Suprapubic skin (tissue), 4 donors: ENCODE measurements around the gene FSIP1.

Experiments used
- CTCF ChIP-seq, 2 donors: fragments of 200-600 bp in 1 of 2; fragments of 450-650 bp in 1 of 2; sonication (generic) in 1 of 2; IDR thresholded peaks; one replicate each; pipeline ENCODE4 v1.5.1; 2016 to 2019; ENCODE audit warnings: antibody characterized with exemption in 2 of 2, mild to moderate bottlenecking in 1 of 2, moderate library complexity in 1 of 2
- EP300 ChIP-seq: sonication (generic); formaldehyde crosslinking; IDR thresholded peaks from one replicate; pipeline ENCODE4 v1.6.1; 2017; ENCODE audit warnings: antibody characterized with exemption
- POLR2A ChIP-seq, 2 donors: fragments of 450-650 bp; IDR thresholded peaks; one replicate each; pipeline ENCODE4 v1.6.1; 2017; ENCODE audit warnings: antibody characterized with exemption in 2 of 2, mild to moderate bottlenecking in 2 of 2, moderate library complexity in 2 of 2
- POLR2AphosphoS5 ChIP-seq, 3 donors: sonication (generic); formaldehyde crosslinking; IDR thresholded peaks; one replicate each; pipeline ENCODE4 v1.6.1; 2017; ENCODE audit warnings: antibody characterized with exemption in 3 of 3

DNA sequence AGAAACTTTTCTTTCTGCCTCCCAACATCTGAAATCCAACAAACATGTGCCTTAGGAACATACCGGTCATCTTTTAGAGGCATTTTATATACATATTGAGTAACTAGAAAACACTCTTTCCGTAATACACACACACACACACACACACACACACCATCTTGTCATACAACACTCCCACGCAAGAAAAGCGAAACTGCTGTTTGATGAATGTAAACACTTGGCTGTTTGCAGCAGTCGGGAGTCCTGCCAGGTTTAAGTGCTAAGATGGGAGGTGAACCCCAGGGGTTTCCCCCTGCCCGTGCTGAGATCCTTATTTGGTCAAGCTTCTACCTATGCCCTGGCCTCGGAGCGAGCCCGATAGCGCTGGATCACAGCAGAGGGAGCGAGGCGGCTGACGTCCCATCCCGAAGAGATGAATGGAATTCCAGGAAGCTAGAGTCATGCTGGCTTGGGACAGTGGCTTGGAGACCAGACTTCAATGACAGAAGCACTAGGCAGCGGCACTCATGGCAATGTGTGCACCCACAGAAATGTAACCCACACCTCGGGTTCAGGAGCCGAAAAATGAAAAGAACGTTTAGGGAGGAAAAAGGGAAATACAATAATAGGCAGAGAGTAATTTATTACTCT lies 203.0 kb downstream of the FSIP1 start:
- TF ChIP-seq EP300: no peak
- TF ChIP-seq CTCF (IDR thresholded peaks at IDR 0.05): no peak
- peak in 1 of 3 donors; percentile 54 for TF ChIP-seq POLR2AphosphoS5 (IDR thresholded peaks at IDR 0.05)
- TF ChIP-seq POLR2A (IDR thresholded peaks at IDR 0.05): no peak
